ENCODE measurements around the gene HAUS1. TPM values are rescaled to one million over a fixed set of nuclear protein-coding genes. Genes with fewer than 3 reads are reported as not detected.

HAUS1 gene
- polyA plus RNA-seq, 2 donors, result 16.5 to 18.8 TPM

DNA sequence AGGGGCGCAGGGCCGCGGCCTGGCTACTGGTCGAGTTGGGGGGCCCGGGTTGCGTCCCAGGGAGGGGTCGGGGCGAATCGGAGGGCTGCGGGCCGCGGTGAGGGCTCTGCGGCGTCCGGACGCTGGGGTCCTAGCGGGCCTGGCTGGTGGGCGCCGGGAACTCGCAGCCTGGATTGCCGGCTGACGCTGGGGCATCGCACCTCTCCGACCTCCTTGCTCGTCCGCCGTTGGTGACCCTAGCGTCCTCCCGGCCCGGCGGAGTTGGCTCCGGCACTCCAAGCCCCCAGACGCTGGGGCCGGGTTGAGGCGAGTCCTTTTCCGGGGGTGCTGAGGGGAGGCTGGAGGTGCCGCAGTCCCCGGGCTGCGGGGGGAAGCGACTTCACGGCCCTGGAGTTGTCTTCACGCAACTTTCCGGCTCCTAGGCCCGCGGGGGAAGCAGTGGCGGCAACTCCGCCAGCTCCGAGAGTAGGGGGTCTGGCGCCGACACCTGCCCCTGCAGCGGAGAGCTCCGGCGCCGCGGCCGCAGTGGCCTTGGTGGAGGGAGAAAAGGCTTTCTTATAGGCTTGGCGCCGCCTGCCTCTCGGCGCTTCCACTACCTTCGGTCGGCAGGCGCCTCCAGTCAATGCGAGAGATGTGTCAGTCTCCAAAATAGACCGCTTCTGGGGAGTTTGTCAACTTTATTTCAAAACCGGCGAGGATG lies 70.3 kb downstream of the HAUS1 start:
- Histone ChIP-seq H3K9me3 (ENCODE audit: control insufficient read depth in 2 of 2, insufficient read depth in 1 of 2, low read depth in 1 of 2, low read length in 1 of 2) (no peaks in the 10 kb centered on the region), H3K4me3 (ENCODE audit: low read depth in 1 of 2, low read length in 2 of 2) (peak overlapping the region; percentile 83 to 99), H3K27me3 (ENCODE audit: control insufficient read depth in 1 of 2, insufficient read depth in 2 of 2, low read length in 2 of 2) (no peaks in the 10 kb centered on the region), H3K4me1 (ENCODE audit: control insufficient read depth in 2 of 2, insufficient read depth in 2 of 2, low read length in 1 of 2) (no peaks in the 10 kb centered on the region), H3K27ac (ENCODE audit: low read depth in 2 of 2, low read length in 1 of 2) (peak overlapping the region; percentile 88 to 94), H3K36me3 (ENCODE audit: control insufficient read depth in 2 of 2, insufficient read depth in 2 of 2, low read length in 1 of 2) (no peaks in the 10 kb centered on the region)
- WGBS, 2 donors, result 0% methylated on average over 55 to 67 of the region's 67 CpGs

DNA sequence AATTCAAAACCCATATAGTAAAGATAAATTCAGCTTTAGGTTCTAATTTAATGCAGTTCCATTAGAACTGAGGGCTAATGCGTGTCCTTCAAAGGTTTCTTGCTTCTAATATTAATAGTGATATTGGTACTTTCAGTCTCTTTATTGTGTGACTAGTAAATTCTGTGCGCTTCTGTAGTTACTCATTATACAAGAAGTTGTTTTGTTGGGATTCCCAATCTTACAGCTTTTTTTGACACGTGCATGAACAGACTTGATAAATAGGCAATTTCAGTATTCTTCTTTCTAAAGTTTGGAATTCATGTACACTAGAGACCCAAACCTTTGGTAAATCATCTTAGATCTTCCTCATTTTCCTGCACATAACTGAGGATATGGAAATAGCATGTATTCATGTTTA lies 71.8 kb downstream of the HAUS1 start:
- Histone ChIP-seq H3K4me1 (ENCODE audit: control insufficient read depth in 2 of 2, insufficient read depth in 2 of 2, low read length in 1 of 2) (no peaks in the 10 kb centered on the region), H3K4me3 (ENCODE audit: low read depth in 1 of 2, low read length in 2 of 2) (peak overlapping the region in 1 of 2 donors; percentile 83), H3K36me3 (ENCODE audit: control insufficient read depth in 2 of 2, insufficient read depth in 2 of 2, low read length in 1 of 2) (no peaks in the 10 kb centered on the region), H3K27me3 (ENCODE audit: control insufficient read depth in 1 of 2, insufficient read depth in 2 of 2, low read length in 2 of 2) (no peaks in the 10 kb centered on the region), H3K27ac (ENCODE audit: low read depth in 2 of 2, low read length in 1 of 2) (no peak overlapping the region), H3K9me3 (ENCODE audit: control insufficient read depth in 2 of 2, insufficient read depth in 1 of 2, low read depth in 1 of 2, low read length in 1 of 2) (no peaks in the 10 kb centered on the region)
- 69 to 75% methylated on average over 3 of the region's 3 CpGs for WGBS, 2 donors

Other genes with a start within 250 kb of the HAUS1 start
- gene EPG5, start 137.1 kb upstream of the HAUS1 start, polyA plus RNA-seq, result 1 to 10 TPM; 5.1 to 8.1 TPM
- 1 to 10 TPM; 4.2 to 6.4 TPM for gene PSTPIP2, start 32.1 kb upstream of the HAUS1 start, polyA plus RNA-seq
- 100 to 1,000 TPM; 122 to 390 TPM for gene ATP5F1A, start 6.1 kb upstream of the HAUS1 start, polyA plus RNA-seq

Measured in esophagus (tissue), 2 donors.